Activated naive CD4-positive, alpha-beta T cell treated with anti-CD3 and anti-CD28 coated beads for 36 hours (primary cell): ENCODE measurements around the gene PRRC2A. TPM values are rescaled to one million over a fixed set of nuclear protein-coding genes. Genes with fewer than 3 reads are reported as not detected.
"Not testable (repeated sequence)": the region's sequence is repeated elsewhere in the genome, so short reads cannot be mapped to it uniquely, and the experiment has no call there.

Experiments used
- CTCF ChIA-PET: fragments of 350-600 bp; sonication (Branson Sonifier 250); formaldehyde crosslinking; loops from one replicate; lab custom pipeline; 2021; ENCODE audit warnings: antibody characterized with exemption; lab: Charles Lee
- DNase-seq: peaks from one replicate; pipeline ENCODE4 v3.0.0-alpha.2; 2020
- H3K27ac Mint-ChIP-seq: one replicate; pipeline ENCODE4 v1.8.0; 2021; ENCODE audit warnings: mild to moderate bottlenecking, mixed read lengths
- H3K27me3 Mint-ChIP-seq: one replicate; pipeline ENCODE4 v1.8.0; 2021; ENCODE audit warnings: low read depth, mixed read lengths
- H3K36me3 Mint-ChIP-seq: one replicate; pipeline ENCODE4 v1.8.0; 2021; ENCODE audit warnings: low read depth, mixed read lengths
- H3K4me1 Mint-ChIP-seq: one replicate; pipeline ENCODE4 v1.8.0; 2021; ENCODE audit warnings: low read depth, mixed read lengths
- H3K4me3 Mint-ChIP-seq: one replicate; pipeline ENCODE4 v1.8.0; 2021; ENCODE audit warnings: mild to moderate bottlenecking, moderate library complexity, mixed read lengths
- H3K9me3 Mint-ChIP-seq: one replicate; pipeline ENCODE4 v1.8.0; 2021; ENCODE audit warnings: mixed read lengths
- intact Hi-C: fragments of 100-400 bp; cut with micrococcal nuclease; formaldehyde crosslinking; loops from one replicate; pipeline ENCODE4 v1.15.1; 2023
- total RNA-seq, 2 experiments: library from RNA; stranded (reverse); gene quantifications; one replicate each; pipeline ENCODE4 v1.2.3, GENCODE V29; 2021

PRRC2A gene
- total RNA-seq, 2 experiments from 2014 or later: 283 to 304 TPM

GRCh38 chr6:31586599-31587281 lies 33.8 kb upstream of the PRRC2A start:
- peaks cover 57% of the 10 kb centered on the region for H3K4me1 Mint-ChIP-seq
- intact Hi-C loops: loop anchor here (5.0 kb wide), 1 partner anchor 384 kb away; no protein-coding TSS in a partner anchor
- CTCF ChIA-PET: interaction anchor here (2.2 to 19.5 kb wide), 6 partner anchors 9 to 94 kb away, joined by 6 to 618 read pairs (median 46); partner anchors contain the start of genes ATP6V1G2, DDX39B, NCR3 and NFKBIL1
- peaks cover 6% of the 10 kb centered on the region for H3K36me3 Mint-ChIP-seq
- H3K9me3 Mint-ChIP-seq: no peaks in the 10 kb centered on the region
- peak overlapping the region; percentile 81 for H3K4me3 Mint-ChIP-seq
- H3K27me3 Mint-ChIP-seq: no peaks in the 10 kb centered on the region
- H3K27ac Mint-ChIP-seq: peak overlapping the region; percentile 91
- DNase-seq: peak; percentile 41

- H3K4me1 Mint-ChIP-seq: peaks cover 62% of the 10 kb centered on the region
- H3K27ac Mint-ChIP-seq: peak overlapping the region; percentile 91
- intact Hi-C loops: loop anchor here (5.0 kb wide), 1 partner anchor 386 kb away; no protein-coding TSS in a partner anchor
- CTCF ChIA-PET: interaction anchor here (0.6 to 19.5 kb wide), 10 partner anchors 7 to 766 kb away, joined by 3 to 618 read pairs (median 6); partner anchors contain the start of genes ATP6V1G2, DDX39B, NCR3 and NFKBIL1
- no peak for DNase-seq
- no peaks in the 10 kb centered on the region for H3K27me3 Mint-ChIP-seq
- H3K4me3 Mint-ChIP-seq: peak overlapping the region; percentile 81
- H3K9me3 Mint-ChIP-seq: no peaks in the 10 kb centered on the region
- peaks cover 2% of the 10 kb centered on the region for H3K36me3 Mint-ChIP-seq
Measured at GRCh38 chr6:31587791-31588777, 32.4 kb upstream of the PRRC2A start.

GRCh38 chr6:31588871-31589650 lies 31.5 kb upstream of the PRRC2A start:
- no peak for DNase-seq
- Mint-ChIP-seq H3K4me3 (no peak overlapping the region), H3K27me3 (no peaks in the 10 kb centered on the region), H3K9me3 (no peaks in the 10 kb centered on the region), H3K36me3 (peaks cover 2% of the 10 kb centered on the region), H3K27ac (peak overlapping the region; percentile 39), H3K4me1 (peaks cover 65% of the 10 kb centered on the region)
- CTCF ChIA-PET: interaction anchor here (0.6 to 19.5 kb wide), 5 partner anchors 7 to 147 kb away, joined by 4 to 618 read pairs (median 78); partner anchors contain the start of genes ATP6V1G2, DDX39B, NCR3 and NFKBIL1
- intact Hi-C loops: loop anchor here (5.0 kb wide), 1 partner anchor 387 kb away; no protein-coding TSS in a partner anchor

GRCh38 chr6:31590691-31591090 lies 29.8 kb upstream of the PRRC2A start:
- H3K9me3 Mint-ChIP-seq, H3K36me3 Mint-ChIP-seq, intact Hi-C loops, DNase-seq, H3K27ac Mint-ChIP-seq, H3K4me3 Mint-ChIP-seq, H3K27me3 Mint-ChIP-seq: not testable (repeated sequence)
- peaks cover 60% of the 10 kb centered on the region for H3K4me1 Mint-ChIP-seq
- CTCF ChIA-PET: interaction anchor here (0.8 to 19.5 kb wide), 4 partner anchors 5 to 40 kb away, joined by 3 to 618 read pairs (median 530); partner anchors contain the start of genes ATP6V1G2, DDX39B, LST1 and LTA

GRCh38 chr6:31592396-31592771 lies 28.1 kb upstream of the PRRC2A start:
- Mint-ChIP-seq H3K4me3 (no peak overlapping the region), H3K36me3 (no peaks in the 10 kb centered on the region), H3K9me3 (no peaks in the 10 kb centered on the region), H3K27me3 (no peaks in the 10 kb centered on the region), H3K27ac (peak overlapping the region; percentile 57), H3K4me1 (peaks cover 51% of the 10 kb centered on the region)
- intact Hi-C loops: no loop called here
- DNase-seq: no peak
- CTCF ChIA-PET: interaction anchor here (0.8 to 13.0 kb wide), 6 partner anchors 9 to 238 kb away, joined by 3 to 618 read pairs (median 5); partner anchors contain the start of genes ATP6V1G2, DDX39B, LST1 and LTA

- H3K4me1 Mint-ChIP-seq: peaks cover 43% of the 10 kb centered on the region
- DNase-seq: peak; percentile 56
- CTCF ChIA-PET: interaction anchor here (0.8 to 13.0 kb wide), 14 partner anchors 13 to 141 kb away, joined by 4 to 618 read pairs (median 24); partner anchors contain the start of genes AIF1, ATP6V1G2, DDX39B and LST1
- H3K27ac Mint-ChIP-seq: peak overlapping the region; percentile 77
- intact Hi-C loops: loop anchor here (1.0 kb wide), 2 partner anchors 16 to 197 kb away; no protein-coding TSS in a partner anchor
- no peaks in the 10 kb centered on the region for H3K9me3 Mint-ChIP-seq
- no peaks in the 10 kb centered on the region for H3K27me3 Mint-ChIP-seq
- H3K36me3 Mint-ChIP-seq: no peaks in the 10 kb centered on the region
- no peak overlapping the region for H3K4me3 Mint-ChIP-seq
Measured at GRCh38 chr6:31597006-31597405, 23.5 kb upstream of the PRRC2A start.

- H3K4me1 Mint-ChIP-seq: no peaks in the 10 kb centered on the region
- CTCF ChIA-PET: interaction anchor here (1.0 to 1.2 kb wide), 3 partner anchors 9 to 59 kb away, joined by 3 to 6 read pairs (median 3); no protein-coding TSS in a partner anchor
- intact Hi-C loops: no loop called here
- no peak overlapping the region for H3K4me3 Mint-ChIP-seq
- H3K36me3 Mint-ChIP-seq: no peaks in the 10 kb centered on the region
- no peaks in the 10 kb centered on the region for H3K9me3 Mint-ChIP-seq
- no peak for DNase-seq
- H3K27ac Mint-ChIP-seq: no peak overlapping the region
- no peaks in the 10 kb centered on the region for H3K27me3 Mint-ChIP-seq
Measured at GRCh38 chr6:31607317-31607716, 13.2 kb upstream of the PRRC2A start.

- intact Hi-C loops: no loop called here
- H3K27ac Mint-ChIP-seq: no peak overlapping the region
- H3K9me3 Mint-ChIP-seq: no peaks in the 10 kb centered on the region
- H3K27me3 Mint-ChIP-seq: no peaks in the 10 kb centered on the region
- no peaks in the 10 kb centered on the region for H3K36me3 Mint-ChIP-seq
- no peak overlapping the region for H3K4me3 Mint-ChIP-seq
- H3K4me1 Mint-ChIP-seq: peaks cover 5% of the 10 kb centered on the region
- CTCF ChIA-PET: interaction anchor here (1.2 to 3.7 kb wide), 4 partner anchors 9 to 59 kb away, joined by 3 to 34 read pairs (median 7); no protein-coding TSS in a partner anchor
- no peak for DNase-seq
Measured at GRCh38 chr6:31609519-31610406, 10.8 kb upstream of the PRRC2A start.

- H3K4me1 Mint-ChIP-seq: peaks cover 17% of the 10 kb centered on the region
- CTCF ChIA-PET: interaction anchor here (1.7 to 3.7 kb wide), 3 partner anchors 13 to 60 kb away, joined by 4 to 34 read pairs (median 10); no protein-coding TSS in a partner anchor
- no peaks in the 10 kb centered on the region for H3K36me3 Mint-ChIP-seq
- no peak overlapping the region for H3K27ac Mint-ChIP-seq
- H3K9me3 Mint-ChIP-seq: no peaks in the 10 kb centered on the region
- H3K27me3 Mint-ChIP-seq: no peaks in the 10 kb centered on the region
- intact Hi-C loops: no loop called here
- no peak for DNase-seq
- H3K4me3 Mint-ChIP-seq: no peak overlapping the region
Measured at GRCh38 chr6:31610968-31611367, 9.5 kb upstream of the PRRC2A start.

GRCh38 chr6:31614075-31614619 lies 6.4 kb upstream of the PRRC2A start:
- Mint-ChIP-seq H3K4me1 (peaks cover 38% of the 10 kb centered on the region), H3K36me3 (peaks cover 14% of the 10 kb centered on the region), H3K27ac (no peak overlapping the region), H3K4me3 (no peak overlapping the region), H3K27me3 (no peaks in the 10 kb centered on the region), H3K9me3 (no peaks in the 10 kb centered on the region)
- no peak for DNase-seq
- intact Hi-C loops: no loop called here
- CTCF ChIA-PET: interaction anchor here (1.7 to 6.4 kb wide), 2 partner anchors 16 to 63 kb away, joined by 8 to 41 read pairs; no protein-coding TSS in a partner anchor
